HG02885 (cell line): ENCODE data around the gene ANGPTL3.
"Not testable (repeated sequence)": the region's sequence is repeated elsewhere in the genome, so short reads cannot be mapped to it uniquely, and the experiment has no call there.

Experiments
- ATAC-seq: cut with Tn5 transposase; IDR thresholded peaks from one replicate; pipeline ENCODE4 v1.9.1; 2021; ENCODE audit warnings: mild to moderate bottlenecking; ENCODE audit not compliant: unreplicated experiment, poor library complexity

The ANGPTL3 gene, protein sequence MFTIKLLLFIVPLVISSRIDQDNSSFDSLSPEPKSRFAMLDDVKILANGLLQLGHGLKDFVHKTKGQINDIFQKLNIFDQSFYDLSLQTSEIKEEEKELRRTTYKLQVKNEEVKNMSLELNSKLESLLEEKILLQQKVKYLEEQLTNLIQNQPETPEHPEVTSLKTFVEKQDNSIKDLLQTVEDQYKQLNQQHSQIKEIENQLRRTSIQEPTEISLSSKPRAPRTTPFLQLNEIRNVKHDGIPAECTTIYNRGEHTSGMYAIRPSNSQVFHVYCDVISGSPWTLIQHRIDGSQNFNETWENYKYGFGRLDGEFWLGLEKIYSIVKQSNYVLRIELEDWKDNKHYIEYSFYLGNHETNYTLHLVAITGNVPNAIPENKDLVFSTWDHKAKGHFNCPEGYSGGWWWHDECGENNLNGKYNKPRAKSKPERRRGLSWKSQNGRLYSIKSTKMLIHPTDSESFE

DNA sequence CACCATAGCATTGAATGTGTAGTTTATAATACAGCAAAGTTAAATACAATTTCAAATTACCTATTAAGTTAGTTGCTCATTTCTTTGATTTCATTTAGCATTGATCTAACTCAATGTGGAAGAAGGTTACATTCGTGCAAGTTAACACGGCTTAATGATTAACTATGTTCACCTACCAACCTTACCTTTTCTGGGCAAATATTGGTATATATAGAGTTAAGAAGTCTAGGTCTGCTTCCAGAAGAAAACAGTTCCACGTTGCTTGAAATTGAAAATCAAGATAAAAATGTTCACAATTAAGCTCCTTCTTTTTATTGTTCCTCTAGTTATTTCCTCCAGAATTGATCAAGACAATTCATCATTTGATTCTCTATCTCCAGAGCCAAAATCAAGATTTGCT is at the start of gene ANGPTL3:
TSS of gene ANGPTL3 (plus strand) at position 240 of the 400 bp plus-strand sequence. CDS start at position 287, 47 bp downstream.
- no peak for ATAC-seq

DNA sequence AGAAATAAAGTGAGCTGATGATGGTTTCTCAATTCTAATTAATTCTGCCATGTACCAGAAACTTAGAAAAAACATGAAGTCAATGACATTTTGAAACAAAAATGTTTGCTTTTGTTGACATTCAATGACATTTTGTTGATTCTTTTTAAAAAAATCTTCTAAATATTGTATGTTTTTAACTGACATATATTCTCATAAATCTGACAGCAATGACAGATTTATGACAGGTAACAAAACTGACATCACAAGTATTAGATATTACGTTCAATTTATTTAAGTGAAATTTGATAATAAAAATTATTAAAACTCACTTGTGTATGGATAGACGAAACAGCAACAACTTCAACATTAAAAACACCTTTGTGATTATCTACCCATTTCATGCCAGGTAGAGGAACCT is 36.0 kb upstream of the ANGPTL3 start:
- ATAC-seq = no peak

DNA sequence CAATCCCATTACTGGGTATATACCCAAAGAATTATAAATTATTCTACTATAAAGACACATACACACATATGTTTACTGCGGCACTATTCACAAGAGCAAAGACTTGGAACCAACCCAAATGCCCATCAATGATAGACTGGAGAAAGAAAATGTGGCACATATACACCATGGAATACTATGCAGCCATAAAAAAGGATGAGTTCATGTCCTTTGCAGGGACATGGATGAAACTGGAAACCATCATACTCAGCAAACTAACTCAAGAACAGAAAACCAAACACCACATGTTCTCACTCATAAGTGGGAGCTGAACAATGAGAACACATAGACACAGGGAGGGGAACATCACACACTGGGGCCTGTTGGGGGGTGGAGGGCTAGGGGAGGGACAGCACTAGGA is 30.1 kb upstream of the ANGPTL3 start:
- not testable (repeated sequence) for ATAC-seq

DNA sequence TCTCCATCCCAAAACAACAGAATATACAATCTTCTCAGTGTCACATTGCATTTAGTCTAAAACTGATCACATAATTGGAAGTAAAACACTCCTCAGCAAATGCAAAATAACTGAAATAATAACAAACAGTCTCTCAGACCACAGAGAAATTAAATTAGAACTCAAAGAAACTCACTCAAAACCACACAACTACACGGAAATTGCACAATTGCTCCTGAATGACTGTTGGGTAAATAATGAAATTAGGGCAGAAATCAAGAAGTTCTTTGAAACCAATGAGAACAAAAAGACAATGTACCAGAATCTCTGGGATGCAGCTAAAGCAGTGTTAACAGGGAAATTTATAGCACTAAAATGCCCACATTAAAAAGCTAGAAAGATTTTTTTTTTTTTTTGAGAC is 29.4 kb upstream of the ANGPTL3 start:
- not testable (repeated sequence) for ATAC-seq

DNA sequence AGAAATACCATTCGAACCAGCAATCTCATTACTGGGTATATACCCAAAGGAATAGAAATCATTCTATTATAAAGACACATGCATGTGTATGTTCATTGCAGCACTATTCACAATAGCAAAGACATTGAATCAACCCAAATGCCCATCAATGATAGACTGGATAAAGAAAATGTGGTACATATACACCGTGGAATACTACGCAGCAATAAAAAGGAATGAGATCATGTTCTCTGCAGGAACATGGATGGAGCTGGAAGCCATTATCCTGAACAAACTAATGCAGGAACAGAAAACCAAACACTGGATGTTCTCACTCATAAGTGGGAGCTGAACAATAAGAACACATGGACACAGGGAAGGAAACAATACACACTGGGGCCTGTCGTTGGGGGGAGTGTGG is 25.8 kb upstream of the ANGPTL3 start:
- not testable (repeated sequence) for ATAC-seq

DNA sequence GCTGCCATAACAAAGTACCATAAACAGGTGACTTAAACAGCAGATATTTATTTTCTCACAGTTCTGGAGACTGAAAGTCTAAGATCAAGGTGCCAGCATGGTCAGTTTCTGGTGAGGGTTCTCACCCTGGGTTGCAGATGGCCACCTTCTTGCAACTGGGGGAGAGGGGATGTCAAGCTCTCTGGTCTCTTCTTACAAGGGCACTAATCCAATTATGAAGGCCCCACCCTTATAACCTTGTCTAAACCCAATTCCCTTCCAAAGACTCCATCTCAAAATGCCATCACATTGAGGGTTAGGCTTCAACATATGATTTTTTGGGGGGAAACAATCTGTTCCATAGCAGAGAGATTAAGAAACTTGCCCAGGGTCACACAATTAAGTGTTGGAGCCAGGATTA is 24.8 kb upstream of the ANGPTL3 start:
- no peak for ATAC-seq

DNA sequence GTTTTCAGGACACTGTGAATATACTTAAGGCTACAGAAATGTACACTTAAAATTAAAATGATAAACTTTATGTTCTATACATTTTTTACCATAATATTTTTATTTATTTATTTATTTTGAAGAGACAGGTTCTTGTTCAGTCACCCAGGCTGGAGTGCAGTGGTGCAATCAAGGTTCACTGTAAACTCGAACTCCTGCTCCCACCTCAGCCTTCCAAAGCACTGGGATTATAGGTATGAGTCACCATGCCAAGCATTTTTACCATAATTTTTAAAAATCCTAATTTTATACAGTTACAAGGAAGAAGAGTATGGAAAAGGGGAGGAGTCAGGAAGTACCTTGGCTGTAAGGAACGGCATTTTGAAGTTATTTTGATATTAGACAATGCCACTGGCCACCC is 23.6 kb upstream of the ANGPTL3 start:
- no peak for ATAC-seq

DNA sequence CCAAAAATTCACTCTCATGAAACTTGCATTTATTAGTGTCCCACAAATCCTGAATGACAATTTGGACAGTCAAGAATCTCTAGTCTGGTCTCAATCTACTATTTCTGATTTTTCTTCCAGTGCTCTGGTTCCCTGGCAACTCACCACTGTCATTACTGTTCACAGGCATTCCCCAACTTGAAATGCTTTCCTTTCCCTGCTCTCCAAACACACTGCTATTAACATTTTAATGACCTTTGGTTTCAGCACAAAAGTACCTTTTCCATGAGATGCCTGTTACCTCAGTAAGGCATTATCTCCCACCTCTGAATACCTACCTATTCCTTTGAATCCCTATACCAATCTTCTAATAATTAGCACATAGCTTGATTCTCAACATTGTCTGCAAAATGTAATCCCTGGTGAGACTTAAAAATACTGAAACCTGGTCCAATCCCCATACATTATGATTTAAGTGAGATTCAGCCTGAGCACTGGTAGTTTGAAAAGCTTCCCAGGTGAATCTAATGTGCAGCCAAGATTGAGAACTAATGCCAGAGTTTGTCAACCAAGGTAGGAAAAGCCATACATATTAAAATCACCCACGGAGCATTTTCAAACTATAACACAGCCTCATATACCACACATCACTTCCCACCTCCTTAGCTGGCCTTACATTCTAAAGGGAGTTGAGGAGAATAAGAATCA is 11.7 kb upstream of the ANGPTL3 start:
- no peak for ATAC-seq

DNA sequence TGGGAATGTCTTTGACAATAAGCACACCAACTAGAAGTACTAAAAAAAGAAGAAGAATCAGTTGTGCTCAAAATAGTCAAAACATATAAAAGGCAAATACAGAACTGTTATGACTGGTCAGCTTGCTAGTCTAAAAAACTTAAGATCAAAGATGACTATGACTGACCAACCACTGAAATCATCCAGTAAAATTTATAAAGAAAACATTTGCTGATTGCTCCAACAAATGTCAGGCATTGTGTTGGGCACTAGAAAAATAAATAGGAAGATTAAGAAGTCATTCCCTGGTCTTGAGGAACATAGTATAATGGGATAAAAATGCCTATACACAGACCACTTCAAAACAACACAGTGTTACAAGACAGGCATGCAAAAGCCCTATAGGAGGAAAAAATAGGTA is 9.3 kb upstream of the ANGPTL3 start:
- no peak for ATAC-seq

DNA sequence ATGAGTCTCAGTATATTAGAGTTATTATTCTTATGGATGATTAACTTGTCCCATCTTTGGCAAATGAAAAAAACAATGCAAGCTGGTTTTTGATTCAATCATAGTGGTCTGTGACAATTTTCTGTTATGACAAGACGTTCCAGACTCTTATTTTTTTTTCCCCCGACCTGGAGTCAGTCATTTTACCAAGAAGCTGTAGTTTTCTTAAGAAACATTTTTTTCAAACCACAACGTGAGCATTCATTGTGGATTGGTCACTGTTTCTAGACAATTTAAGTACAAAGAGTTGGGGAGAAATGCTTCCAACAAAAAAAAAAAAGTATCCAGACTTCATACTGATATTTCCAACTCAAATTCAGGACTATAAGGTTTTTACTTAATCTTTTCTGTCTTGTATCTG is 8.0 kb upstream of the ANGPTL3 start:
- ATAC-seq = no peak

DNA sequence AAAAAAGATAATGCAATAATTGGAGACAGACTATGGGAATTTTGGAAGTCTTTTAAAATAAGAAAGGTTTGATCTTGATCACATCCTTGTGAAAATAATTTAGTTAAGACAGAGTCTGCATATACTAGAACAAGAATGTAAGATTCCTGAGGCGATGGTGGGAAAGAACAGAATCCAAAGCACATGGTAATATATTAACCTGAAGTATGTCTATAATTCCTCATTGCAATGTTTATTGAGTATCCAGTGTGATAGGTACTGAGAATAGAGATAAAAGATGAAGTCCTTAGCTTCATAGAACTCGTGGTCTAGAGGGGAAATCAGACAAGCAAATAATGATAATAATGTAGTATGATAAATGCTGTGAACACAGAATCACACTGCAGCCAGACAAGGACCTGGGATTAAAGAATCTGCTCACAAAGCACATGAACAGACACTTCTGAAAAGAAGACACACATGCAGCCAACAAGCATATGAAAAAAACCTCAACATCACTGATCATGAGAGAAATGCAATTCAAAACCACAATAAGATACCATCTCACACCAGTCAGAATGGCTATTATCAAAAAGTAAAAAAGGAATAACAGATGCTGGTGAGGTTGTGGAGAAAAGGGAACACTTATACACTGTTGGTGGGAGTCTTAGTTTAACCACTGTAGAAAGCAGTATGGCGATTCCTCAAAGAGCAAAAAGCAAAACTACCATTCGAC is 6.9 kb upstream of the ANGPTL3 start:
- no peak for ATAC-seq

DNA sequence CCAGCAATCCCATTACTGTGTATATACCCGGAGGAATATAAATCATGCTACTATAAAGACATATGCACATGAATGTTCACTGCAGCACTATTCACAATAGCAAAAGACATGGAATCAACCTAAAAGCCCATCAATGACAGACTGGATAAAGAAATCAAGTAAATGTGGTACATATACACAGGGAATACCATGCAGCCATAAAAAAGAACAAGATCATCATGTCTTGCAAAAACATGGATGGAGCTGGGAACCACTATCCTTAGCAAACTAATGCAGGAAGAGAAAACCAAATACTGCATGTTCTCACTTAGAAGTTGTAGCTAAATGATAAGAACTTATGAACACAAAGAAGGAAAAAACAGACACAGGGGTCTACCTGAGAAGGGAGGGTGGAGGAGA is 6.4 kb upstream of the ANGPTL3 start:
- no peak for ATAC-seq

DNA sequence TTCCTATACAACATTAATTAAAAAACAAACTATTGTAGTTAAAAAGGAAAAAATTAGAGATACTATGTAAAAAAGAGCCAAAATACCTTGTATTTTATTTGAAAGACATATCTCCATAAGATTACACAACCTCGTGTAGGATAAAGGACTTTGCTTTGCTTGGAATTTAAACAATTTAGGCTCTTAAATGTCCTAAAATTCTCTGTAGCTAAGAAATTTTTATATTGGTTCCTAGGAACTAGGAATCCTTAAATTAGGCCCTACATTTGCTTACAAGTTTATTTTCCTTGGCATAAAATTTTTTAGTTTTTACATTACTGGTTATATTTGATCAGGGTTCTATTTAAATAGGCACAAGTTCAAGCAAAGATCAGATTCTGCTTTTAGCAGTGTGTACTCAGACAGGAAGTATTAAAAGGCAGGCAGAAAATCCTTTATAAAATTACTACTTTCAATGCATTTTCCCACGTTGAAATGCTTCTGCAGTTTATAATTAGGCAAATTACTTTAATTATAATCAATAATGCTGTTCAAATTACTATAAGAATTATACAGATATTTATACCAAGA is 3.4 kb upstream of the ANGPTL3 start:
- no peak for ATAC-seq

DNA sequence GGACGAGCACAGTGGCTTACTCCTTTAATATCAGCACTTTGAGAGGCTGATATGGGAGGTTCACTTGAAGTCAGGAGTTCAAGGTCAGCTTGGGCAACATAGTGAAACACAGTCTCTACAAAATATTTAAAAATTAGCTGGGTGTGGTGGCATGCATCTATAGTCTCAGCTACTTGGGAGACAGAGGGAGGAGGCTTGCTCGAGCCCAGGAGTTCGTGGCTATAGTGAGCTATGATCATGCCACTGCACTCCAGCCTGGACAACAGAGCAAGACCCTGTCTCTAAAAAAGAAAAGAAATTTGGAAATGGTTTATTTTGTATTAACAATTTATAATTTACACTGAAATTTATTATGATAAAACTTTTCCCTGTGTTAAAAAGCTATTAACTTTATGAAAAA is 1.7 kb upstream of the ANGPTL3 start:
- no peak for ATAC-seq

DNA sequence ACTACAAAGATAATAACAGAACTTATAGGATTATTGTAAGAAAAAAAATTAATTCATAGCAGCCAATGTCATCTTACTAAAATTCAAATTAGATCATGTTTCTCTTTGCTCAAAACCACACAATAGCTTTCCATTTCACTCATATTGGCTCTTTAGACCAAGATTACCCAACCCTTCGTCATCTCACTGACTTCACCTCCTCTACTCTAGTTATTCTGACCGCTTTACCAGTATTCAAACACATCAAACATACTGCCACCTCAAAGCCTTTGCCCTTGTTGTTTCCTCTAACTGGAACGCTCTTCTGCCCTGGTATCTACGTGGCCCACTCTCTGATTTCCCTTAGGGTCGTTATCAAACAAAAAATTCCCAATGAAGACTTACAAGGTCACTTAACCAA is 1.7 kb downstream of the ANGPTL3 start:
- ATAC-seq = no peak

DNA sequence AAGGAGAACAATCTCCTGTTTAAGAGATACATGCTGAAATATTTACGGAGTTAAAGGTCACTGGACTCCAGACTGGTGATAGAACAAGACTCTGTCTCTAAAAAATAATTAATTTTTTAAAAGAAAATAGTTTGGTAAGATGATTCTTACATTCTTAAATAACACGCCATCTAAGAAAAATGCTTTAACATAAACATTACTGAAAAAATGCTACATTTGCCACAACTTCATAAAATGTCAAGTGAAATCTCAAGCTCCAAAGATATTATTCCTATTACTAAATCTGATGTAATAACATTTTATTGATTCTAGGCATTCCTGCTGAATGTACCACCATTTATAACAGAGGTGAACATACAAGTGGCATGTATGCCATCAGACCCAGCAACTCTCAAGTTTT is 4.1 kb downstream of the ANGPTL3 start:
- no peak for ATAC-seq

DNA sequence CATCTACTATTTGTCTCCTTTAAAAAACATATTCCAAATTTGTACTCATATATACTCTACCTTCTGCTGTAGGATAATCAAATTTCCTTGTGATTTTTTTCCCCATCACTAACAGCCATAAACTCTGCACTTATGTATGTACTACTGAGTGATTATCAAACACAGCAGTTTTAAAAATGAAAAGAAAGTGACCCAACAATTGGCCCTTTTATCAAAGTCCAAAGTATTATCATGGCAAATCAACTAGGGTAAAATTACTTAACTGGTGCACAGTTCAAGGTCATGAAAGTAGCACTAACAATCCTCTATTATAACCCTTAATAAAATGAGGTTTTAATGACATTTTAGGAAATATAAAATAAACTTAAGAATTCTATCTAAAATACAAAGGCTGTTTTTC is 11.6 kb downstream of the ANGPTL3 start:
- ATAC-seq = no peak

DNA sequence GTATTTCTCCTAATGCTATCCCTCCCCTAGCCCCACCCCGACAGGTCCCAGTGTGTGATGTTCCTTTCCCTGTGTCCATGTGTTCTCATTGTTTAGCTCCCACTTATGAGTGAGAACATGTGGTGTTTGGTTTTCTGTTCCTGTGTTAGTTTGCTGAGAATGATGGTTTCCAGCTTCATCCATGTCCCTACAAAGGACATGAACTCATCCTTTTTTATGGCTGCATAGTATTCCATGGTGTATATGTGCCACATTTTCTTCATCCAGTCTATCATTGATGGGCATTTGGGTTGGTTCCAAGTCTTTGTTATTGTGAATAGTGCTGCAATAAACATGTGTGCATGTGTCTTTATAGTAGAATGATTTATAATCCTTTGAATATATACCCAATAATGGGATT is 13.3 kb downstream of the ANGPTL3 start:
- ATAC-seq = not testable (repeated sequence)

DNA sequence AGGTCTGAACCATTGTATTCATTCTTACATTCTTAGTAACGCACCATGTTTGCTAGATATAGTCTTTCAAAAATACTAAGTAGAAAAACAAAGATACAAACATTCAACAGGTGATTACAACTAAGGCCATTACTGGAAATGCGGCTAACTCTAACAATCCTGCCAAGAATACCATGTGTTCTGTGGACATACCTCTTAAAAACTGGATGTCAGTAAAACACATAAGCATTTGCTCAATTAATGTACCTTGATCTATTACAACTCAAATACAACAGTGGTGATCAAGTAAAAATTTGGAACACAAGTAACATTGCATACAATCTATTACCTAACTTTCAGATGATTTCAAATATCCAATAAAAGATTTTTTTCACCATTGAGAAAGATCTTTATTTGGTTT is 15.4 kb downstream of the ANGPTL3 start:
- ATAC-seq = no peak

DNA sequence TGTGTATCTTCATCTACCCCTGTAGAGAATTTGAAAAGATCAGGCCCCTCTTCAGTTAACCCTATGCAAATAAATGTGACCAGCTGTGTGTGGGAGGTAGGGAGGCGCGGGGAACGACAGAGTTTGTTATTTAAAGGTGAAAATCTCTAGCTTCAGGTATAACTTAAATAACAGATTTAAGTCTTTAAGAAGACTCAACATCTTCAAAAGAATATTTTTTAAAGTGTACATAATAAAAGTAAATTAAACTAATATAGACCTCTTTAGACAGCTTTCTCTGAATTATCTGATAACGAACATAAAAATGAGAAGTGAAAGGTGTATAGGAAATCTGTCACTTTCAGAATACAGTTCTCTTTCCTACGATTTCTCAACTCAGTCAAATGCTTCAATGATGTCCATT is 16.0 kb downstream of the ANGPTL3 start:
- ATAC-seq = peak; percentile 96

DNA sequence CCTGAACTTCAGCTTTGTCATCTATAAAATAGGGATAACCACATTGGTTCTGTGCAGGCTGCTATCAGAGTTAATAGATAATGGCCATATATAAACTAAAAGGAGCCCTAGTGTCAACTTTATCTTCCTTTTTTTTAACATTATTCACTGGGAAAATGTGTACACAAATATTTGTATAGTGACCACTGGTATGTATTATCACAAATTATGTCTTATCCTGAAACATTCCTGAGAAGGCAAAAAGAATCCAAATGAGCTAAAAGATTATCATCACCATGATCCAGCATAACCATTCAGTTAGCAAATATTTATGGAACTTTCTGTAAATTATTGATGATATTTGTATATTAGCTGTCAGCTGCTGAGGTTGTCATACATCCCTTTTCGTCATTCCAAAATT is 16.6 kb downstream of the ANGPTL3 start:
- ATAC-seq = no peak
